Stimulated activated CD4-positive, alpha-beta T cell treated with anti-CD3 and anti-CD28 coated beads, Interleukin-12 subunit alpha, Interleukin-12 subunit beta, amount 100 ng/mL, for 48 hours (primary cell): ENCODE results near the gene SMARCC2.
"Not testable (repeated sequence)": the region's sequence is repeated elsewhere in the genome, so short reads cannot be mapped to it uniquely, and the experiment has no call there.

Experiments used
- DNase-seq, 3 donors: peaks; one replicate each; pipeline ENCODE4 v3.0.0-alpha.2; 2020; ENCODE audit warnings: low read depth in 2 of 3, low spot score in 1 of 3

SMARCC2 gene

DNA sequence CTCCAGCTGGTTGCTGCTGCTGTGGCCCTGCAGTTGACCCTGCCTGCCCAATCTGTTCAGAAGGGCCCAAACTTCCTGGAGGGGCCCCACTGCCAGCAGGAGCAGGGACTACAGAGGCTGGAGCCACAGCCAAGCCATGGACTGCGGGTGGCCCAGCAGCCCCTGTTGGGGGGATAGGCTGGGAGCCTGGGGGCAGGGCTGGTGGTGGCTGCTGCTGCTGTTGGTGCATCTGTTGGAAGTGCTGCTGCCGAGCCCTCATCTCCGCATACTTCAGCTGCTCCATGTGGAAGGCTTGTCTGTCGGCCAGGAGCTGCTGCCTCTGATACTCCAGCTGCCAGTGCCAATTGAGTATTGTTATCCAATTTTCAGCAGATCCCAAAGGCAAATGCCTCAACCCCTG, 23.9 kb downstream of the SMARCC2 start:
- DNase-seq, result no peak

DNA sequence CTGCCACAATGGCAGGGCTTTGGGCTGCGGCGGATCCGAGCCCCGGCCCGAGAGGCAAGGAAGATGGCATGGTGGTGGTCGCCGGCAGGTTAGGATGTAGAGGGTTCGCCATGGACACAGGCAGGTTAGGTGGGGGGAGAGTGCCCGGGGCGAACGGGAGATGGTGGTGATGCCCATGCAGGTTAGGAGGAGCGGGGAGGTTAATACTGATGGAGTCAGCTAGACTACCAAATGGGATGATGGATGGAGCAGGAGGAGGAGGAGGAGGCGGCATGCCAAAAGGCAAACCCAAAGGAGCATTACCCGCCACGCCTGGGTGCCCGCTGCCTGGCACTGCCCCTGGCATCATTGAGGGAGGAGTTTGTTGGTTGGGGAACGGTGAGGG, 24.9 kb downstream of the SMARCC2 start:
- no peak for DNase-seq

DNA sequence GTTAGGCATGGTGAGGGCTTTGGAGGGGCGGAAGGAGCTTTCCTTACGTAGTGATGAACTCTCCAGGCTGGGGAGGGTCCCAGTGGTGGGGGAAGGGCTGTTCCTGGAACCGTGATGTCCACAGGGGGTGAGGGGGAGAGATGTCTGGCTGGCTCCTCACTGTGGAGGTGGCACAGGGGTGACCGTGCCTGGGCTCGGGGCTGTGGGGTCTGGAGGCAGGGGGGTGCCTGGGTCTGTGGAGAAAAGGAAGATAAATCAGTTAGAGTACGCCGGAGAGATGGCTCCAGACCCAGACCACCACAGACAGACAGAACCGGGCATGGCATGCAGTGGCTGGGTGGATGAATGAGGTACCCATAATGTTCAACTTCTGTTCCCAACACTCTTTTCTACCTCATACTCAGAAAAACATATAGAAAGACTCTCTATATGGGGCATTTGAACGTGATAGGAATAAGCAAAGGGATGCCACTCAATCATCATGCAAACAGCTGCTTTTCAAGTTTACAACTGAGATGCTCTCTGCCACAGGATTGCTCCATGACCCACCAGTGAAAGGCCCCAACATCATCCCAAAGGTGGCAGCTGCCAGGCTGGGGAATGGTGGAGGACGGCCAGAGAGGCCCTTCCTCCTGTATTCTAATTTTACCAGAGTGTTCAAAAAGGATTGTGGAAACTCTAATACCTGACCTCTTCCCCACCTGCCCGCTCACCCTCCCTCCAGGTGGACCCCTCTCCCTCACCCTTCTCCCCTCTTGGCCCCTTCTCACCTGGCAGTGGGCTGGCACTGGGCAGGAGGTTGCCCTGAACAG, 25.5 kb downstream of the SMARCC2 start:
- no peak for DNase-seq

DNA sequence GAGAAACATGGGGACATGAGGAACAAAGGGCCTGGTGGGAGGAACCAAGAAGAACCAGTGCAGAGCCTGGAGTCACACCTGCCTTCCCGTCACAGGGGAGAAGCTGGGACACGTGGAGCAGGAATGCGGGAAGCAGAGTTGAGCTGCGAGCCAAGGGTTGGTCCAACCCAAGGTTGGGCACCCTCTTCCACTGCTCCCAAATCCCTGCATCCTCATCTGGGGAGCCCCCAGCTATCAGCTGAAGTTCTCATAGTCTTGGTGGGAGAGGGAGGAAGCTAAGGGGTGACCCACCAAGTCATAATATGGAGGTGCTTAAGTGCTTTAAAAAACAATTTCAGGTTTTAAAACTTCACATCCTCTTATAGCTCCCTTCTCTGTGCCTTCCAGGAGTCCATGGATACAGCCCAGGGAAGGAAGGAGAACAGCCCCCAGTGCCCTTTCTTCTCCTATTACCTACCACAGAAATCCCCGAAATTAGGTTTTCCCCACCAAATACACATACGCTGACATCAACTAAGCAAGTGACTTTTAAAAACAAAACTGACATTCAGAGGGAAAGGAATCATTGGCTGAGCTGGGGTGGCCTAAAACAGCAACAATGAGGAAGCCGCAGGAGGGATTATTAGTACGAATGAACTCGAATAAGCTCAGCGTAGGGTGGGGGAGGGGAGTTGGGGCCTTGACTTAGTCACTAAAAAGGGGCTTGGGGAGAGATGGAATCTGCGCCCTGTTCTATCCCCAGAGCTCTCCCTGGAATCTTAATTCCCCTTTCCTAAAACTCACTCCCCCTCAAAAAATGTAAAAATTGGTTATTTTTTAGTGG, 26.6 kb downstream of the SMARCC2 start:
- no peak for DNase-seq

DNA sequence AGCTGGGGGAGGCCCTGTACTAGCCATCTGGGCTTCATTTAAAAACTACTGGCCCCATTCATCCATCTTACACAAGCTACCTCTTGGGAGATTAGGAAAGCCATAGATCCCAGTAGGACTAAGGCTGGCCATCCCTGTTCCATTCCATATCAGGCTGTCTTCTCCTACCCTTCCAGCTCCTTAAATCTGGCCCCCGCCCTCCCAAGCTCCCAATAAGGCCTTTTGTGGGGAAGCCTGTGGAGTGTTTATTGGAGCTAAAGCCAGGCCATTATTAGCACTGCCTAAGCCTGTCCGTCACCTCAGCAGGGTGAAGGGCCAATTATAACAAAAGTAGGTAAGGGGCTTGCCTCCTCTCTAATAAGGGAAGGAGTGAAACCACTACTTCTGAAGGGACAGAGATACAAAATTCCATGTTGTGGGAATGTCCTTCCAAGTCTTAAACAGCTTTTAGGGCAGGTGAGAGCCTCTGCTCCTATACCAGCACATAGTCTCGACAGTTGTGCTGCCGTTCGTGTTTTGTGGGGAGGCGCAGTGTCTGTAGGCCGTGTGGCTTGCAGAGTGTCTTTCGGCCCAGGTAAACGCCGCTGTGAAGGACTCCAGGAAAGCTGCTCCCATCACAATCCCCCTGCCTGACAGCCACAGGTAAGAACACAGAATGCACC, 27.5 kb downstream of the SMARCC2 start:
- no peak for DNase-seq

DNA sequence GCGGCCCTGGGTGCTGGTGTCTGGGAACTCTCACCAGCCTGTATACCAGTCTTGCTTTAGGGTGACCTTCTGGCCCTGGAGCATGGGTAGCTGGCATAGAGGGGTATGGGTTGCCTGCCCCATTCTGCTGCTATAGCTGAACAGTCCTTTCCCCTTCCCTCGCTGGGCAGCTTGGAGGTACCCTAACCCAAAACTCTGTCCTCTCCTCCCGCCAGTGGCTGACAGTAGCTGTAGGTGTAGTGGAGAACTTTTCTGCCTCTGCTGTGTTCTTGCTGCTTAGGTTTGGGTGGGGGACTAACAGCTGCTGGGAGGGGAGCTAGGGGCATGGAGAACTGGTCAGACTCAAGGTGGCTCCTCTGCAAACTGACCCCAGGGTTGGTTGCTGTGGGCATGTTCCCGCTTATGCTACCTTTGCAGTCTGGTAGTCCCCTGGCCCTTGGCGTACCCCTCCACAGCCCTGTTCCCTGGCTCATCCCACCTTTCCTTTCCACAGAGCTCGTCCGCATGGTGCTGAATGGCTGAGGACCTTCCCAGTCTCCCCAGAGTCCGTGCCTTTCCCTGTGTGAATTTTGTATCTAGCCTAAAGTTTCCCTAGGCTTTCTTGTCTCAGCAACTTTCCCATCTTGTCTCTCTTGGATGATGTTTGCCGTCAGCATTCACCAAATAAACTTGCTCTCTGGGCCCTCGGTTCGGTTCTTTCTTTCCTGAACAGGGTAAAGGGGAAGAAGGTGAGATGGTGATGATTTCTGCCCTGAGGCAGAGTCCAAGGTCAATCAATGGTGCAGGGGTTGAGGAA, 28.2 kb downstream of the SMARCC2 start:
- no peak for DNase-seq

DNA sequence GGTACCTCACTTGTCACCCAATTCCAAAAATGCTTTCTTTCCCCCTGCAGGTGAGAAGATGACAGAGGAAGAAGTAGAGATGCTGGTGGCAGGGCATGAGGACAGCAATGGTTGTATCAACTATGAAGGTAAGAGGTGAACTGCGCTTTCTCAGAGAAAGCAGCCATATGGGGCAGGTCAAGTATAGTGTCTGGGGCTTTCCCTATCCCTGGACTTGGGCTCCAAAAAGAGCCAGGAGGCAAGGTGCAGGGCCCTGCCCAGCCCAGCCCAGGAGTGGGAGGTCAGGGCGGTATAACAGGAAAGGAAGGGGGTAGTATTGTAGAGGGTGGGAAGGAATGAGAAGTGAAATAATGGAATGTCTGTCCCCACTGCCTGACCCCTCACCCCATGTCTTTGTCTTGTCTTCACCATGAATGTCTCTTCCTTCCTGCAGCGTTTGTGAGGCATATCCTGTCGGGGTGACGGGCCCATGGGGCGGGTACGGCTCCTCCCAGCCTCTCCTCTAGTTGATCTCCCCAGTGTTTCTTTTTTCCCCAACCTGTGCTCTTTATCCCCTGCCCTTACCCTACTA, 29.0 kb downstream of the SMARCC2 start:
- peak in 2 of 3 donors; percentile 29 to 48 for DNase-seq

DNA sequence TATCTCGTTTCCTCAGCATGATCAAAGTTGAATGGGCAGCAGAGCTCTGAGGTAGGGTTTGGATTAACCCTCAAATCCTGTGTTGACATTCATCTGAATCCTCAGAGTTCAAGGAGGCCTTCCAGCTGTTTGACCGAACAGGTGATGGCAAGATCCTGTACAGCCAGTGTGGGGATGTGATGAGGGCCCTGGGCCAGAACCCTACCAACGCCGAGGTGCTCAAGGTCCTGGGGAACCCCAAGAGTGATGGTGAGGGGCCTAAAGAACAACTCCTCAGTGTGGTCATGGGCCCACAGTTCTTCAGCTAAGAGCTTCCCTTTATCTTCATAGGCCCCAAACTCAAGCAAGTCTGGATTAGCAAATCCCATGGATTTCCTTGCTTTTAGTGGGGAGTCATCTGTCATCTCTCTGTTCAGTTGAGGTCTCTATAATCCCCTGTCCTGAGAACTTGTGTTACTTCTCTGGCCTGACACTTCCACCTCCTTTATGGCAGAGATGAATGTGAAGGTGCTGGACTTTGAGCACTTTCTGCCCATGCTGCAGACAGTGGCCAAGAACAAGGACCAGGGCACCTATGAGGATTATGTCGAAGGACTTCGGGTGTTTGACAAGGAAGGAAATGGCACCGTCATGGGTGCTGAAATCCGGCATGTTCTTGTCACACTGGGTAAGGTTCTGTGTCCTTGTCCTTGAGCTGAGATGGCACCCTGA, 29.6 kb downstream of the SMARCC2 start:
- DNase-seq, result no peak

DNA sequence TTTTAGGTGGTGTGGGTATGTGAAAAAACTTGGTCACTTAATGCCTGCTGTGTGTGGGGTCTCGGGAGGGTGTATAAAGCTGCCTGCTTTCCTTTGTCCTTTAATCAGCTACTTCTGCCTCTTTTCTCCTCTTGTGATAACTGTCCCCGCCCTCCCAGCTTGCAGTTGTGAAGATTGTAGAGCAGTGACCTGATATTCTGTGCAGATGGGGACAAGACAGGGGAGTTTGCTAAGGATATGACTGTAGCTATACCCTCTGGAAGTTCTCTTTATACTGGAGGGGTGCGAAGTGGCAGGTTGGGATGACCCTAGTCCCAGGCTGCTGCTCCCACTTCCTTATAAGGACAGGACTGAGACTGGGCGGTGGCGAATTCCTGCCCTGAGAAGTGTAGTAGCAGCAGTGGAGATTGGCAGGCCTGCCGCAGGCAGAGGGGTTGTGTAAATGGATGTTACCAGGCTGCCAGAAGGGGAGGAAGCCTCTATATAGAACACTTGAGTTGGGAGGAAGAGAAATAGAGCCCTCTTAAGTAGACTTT, 30.3 kb downstream of the SMARCC2 start:
- DNase-seq, result peak in 1 of 3 donors; percentile 23

DNA sequence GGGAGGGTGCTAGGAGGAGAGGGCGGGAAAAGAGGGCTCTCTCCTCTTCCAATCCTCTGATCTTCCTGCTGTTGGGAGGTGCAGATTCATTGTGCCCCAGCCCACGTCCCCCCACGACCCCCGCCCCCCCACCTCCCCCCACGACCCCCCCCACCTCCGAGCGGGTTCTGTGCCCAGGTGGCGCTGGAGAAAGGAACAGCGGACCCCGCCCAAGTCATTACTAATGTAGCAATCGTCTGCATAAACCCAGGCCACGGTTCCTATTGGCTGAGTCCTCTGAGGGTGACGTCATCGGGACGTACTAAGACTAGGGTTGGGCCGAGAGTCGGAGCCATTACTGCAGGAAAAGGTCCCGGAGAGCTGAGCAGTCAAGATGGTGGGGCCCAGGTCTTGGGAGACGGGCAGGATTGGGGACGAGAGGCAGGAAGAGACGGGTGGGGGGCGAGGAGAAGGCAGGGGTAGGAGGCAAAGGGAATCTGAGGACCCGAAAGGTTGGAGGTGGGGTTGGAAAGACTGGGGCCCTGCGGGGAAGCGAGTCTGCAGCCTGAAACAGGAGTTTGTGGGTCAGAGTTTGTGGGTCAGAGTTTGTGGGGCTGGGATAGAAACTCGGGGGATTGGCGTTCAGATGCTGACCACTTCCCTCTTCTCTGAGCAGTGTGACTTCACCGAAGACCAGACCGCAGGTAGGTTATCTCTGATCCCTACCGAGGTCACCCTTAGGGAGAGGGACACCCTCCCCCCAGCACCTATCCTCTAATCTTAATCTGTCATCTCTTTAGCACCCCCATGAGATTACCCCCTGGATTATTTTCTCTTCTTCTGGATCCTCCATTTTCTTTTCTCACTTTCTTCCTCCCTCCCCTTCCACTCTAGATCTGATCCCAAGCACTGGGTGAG, 31.0 kb downstream of the SMARCC2 start, which contains the start of gene MYL6:
Gene MYL6, plus strand, starts transcription at position 331 of the 897 bp plus-strand sequence. Its CDS starts 43 bp downstream, at position 374.
- peak; percentile 89 to 93 (median 89) for DNase-seq

DNA sequence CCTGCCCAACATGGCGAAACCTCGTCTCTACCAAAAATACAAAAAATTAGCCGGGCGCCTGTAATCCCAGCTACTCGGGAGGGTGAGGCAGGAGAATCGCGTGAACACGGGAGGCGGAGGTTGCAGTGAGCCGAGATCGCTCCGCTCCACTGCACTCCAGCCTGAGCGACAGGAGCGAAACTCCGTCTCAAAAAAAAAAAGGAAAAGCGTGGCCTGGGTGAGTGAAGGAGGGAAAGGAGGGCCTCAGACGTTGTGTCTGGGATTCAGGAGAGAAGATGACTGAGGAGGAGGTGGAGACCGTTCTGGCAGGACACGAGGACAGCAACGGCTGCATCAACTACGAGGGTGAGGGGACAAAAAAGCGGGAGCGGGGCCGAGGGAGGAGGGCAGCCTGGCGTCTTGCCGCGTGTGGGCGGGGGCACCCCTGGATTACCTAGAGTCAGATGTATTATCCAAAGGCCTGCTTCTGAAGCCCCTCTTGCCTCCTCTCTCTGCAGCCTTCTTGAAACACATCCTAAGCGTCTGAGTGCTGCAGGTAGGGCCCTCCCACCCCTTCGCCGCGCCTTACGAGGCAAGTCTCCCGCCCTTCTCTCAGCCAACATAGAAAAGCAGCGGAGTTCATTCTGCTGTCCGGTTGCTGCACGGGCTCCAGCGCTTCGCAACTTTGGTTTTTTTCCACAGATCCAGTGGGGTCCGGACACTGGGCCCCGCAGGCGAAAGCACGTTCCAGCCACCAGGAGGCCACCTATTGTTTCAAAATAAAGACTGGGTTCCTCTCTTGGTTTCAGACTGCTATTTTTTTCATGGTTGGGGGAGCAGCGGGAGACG, 31.9 kb downstream of the SMARCC2 start:
- DNase-seq, result peak in 2 of 3 donors; percentile 35 to 50

DNA sequence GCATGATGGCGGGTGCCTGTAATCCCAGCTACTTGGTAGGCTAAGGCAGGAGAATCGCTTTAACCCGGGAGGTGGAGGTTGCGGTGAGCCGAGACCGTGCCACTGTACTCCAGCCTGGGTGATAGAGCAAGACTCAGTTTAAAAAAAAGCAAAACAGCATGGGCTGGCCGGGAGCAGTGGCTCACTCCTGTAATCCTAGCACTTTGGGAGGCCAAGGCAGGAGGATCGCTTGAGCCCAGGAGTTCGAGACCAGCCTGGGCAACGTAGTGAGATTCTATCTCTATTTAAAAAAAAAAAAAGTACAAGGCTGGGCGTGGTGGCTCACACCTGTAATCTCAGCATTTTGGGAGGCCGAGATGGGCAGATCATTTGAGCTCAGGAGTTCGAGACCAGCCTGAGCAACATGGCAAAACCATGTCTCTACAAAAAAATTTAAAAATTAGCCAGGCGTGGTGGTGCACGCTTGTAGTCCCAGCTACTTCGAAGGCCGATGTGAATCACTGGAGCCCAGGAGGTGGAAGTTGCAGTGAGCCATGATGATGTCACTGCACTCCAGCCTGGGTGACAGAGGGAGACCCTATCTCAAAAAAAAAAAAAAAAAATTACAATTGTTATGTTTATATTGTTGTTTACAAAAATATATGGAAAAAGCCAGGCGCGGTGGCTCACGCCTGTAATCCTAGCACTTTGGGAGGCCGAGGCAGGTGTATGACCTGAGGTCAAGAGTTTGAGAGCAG, 32.7 kb downstream of the SMARCC2 start:
- not testable (repeated sequence) for DNase-seq

DNA sequence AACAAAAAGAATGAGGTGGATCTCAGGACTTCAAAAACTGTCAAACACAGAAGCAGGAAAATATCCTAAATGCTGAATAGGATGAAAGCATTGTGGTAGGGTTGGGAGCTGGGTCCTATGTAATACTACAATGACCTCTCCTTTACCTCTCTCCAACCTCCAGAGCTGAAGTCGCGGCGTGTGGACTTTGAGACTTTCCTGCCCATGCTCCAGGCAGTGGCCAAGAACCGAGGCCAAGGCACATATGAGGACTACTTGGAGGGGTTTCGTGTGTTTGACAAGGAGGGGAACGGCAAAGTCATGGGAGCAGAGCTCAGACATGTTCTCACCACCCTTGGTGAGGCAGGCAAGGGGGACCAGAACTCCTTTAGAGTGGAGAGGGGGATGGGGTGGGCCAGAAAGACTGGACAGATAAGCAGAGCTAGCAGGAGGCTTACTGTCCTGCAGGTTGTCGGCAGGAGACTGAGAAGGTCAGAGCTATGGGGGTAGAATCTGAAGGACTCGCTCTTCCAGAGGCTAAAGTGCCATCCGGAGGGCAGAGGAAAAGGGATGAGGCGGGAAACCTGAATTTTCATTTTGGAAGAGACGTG, 33.9 kb downstream of the SMARCC2 start:
- no peak for DNase-seq

DNA sequence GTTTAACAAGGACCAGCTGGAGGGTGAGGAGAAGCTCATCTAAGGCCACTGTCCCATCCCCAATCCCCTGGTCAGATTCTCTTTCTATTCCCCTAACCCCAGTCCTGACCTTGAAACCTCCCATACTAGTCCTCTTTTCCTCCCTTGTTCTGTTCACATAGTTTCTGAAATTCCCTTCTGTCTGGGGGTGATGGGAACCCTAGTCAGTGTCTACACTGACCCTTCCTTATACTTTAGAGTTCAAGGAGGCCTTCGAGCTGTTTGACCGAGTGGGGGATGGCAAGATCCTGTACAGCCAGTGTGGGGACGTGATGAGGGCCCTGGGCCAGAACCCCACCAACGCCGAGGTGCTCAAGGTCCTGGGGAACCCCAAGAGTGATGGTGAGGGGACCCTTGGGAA, 34.5 kb downstream of the SMARCC2 start:
- no peak for DNase-seq

DNA sequence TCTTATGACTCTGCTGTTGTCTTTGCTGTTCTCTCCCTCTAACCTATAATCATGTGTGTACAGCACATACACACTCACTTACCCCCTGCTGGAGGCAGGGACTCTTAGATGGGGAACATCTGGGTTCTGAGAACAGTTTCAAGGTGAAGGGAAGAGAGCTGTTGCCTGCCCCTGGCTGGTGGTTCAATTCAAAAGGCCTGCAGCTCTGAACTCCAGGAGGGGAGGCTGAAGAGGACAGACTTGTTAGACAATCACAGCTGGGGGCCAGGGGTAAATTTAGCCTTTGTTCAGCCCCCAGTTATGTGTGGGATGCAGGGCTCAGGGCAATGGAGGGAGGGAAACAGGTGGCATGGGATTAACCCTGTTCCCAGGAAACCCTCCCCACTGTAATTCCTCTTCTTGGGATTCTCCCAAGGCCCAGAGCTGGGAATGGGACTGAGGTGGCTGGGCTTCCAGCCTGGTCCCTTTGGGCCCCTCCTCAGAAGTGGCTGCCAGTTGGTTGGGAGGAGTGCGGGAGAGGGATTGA, 35.0 kb downstream of the SMARCC2 start:
- DNase-seq, result no peak

DNA sequence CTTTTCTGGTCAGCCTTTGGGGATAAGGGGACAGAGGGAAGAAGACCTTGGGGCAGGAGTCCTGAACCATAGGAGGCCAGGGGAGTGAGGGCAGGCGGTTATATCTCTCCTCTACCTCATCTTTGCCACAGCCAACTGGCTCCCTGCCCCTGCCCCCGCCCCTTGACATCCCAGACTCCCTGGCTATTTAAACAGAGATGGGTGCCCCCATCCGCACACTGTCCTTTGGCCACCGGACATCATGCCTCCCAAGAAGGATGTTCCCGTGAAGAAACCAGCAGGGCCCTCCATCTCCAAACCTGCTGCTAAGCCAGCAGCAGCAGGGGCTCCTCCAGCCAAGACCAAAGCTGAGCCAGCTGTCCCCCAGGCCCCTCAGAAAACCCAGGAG, 35.6 kb downstream of the SMARCC2 start:
- no peak for DNase-seq
